Caco-2 (cell line): ENCODE data around the gene PARD3. TPM values are rescaled to one million over a fixed set of nuclear protein-coding genes. Genes with fewer than 3 reads are reported as not detected.
"Not testable (repeated sequence)": the region's sequence is repeated elsewhere in the genome, so short reads cannot be mapped to it uniquely, and the experiment has no call there.

ENCODE experiments used
- BruUV-seq: library from RNA; stranded (reverse); fragments of 400-500 nt; replicated peaks from 2 replicates; lab custom pipeline; 2021; lab: Mats Ljungman, UMichigan
- CTCF ChIA-PET: fragments of 300-600 bp; sonication (Branson Sonifier 250); formaldehyde crosslinking; loops from one replicate; lab custom pipeline; 2022; ENCODE audit warnings: antibody characterized with exemption; lab: Charles Lee
- POLR2A ChIA-PET: fragments of 300-600 bp; sonication (Branson Sonifier 250); formaldehyde crosslinking; loops from one replicate; lab custom pipeline; 2022; ENCODE audit warnings: antibody characterized with exemption; lab: Charles Lee
- DNase-seq, 2 experiments: peaks; one replicate each; pipeline versions ENCODE4 v3.0.0 to v3.0.0-alpha.2; 2020 to 2022
- H3K27me3 ChIP-seq: replicated peaks from 2 replicates; pipeline ENCODE4 v1.6.0; 2011; ENCODE audit warnings: low read length; ENCODE audit not compliant: control insufficient read depth, insufficient read depth
- H3K36me3 ChIP-seq: 2 replicates; pipeline ENCODE4 v1.5.1; 2011; ENCODE audit warnings: low read length; ENCODE audit not compliant: control insufficient read depth, insufficient read depth
- H3K4me1 ChIP-seq: fragments of 250-450 bp; sonication (Bioruptor Pico); 2 replicates; pipeline ENCODE4 v1.5.1; 2020; ENCODE audit warnings: mild to moderate bottlenecking
- H3K4me3 ChIP-seq: 2 replicates; pipeline ENCODE4 v1.5.1; 2011; ENCODE audit warnings: low read depth, mild to moderate bottlenecking, control low read depth, low read length
- H3K9me3 ChIP-seq: fragments of 250-450 bp; sonication (Bioruptor Pico); 2 replicates; pipeline ENCODE4 v1.5.1; 2020; ENCODE audit warnings: mild to moderate bottlenecking, moderate library complexity
- H3K27ac Mint-ChIP-seq: one replicate; pipeline ENCODE4 v1.8.0; 2022; ENCODE audit warnings: mixed read lengths; ENCODE audit not compliant: unreplicated experiment
- H3K27me3 Mint-ChIP-seq: one replicate; pipeline ENCODE4 v1.8.0; 2022; ENCODE audit warnings: mixed read lengths; ENCODE audit not compliant: insufficient read depth, unreplicated experiment
- H3K36me3 Mint-ChIP-seq: one replicate; pipeline ENCODE4 v1.8.0; 2022; ENCODE audit warnings: mild to moderate bottlenecking, mixed read lengths; ENCODE audit not compliant: insufficient read depth, unreplicated experiment
- H3K4me1 Mint-ChIP-seq: one replicate; pipeline ENCODE4 v1.8.0; 2022; ENCODE audit warnings: low read depth, mixed read lengths; ENCODE audit not compliant: unreplicated experiment
- H3K4me3 Mint-ChIP-seq: one replicate; pipeline ENCODE4 v1.8.0; 2022; ENCODE audit warnings: mild to moderate bottlenecking, moderate library complexity, mixed read lengths; ENCODE audit not compliant: unreplicated experiment
- H3K9me3 Mint-ChIP-seq: one replicate; pipeline ENCODE4 v1.8.0; 2022; ENCODE audit warnings: mixed read lengths; ENCODE audit not compliant: unreplicated experiment
- CTCF ChIP-seq, 2 experiments: fragments of 200-600 bp in 1 of 2; IDR thresholded peaks; 1 replicate in 1 of 2; 2 replicates in 1 of 2; pipeline versions ENCODE4 v1.5.1 to v1.8.0; 2011 to 2022; ENCODE audit warnings: antibody characterized with exemption in 1 of 2, control low read depth in 1 of 2, inconsistent platforms in 1 of 2, low read depth in 1 of 2, low read length in 1 of 2, mild to moderate bottlenecking in 1 of 2, moderate library complexity in 1 of 2; ENCODE audit not compliant: insufficient read depth in 1 of 2, severe bottlenecking in 1 of 2, unreplicated experiment in 1 of 2
- intact Hi-C: fragments of 100-400 bp; cut with micrococcal nuclease; formaldehyde crosslinking; loops from one replicate; pipeline ENCODE4 v1.10.0; 2022; ENCODE audit not compliant: unreplicated experiment
- total RNA-seq: library from RNA; stranded (reverse); gene quantifications from 2 replicates; pipeline ENCODE4 v1.2.3, GENCODE V29; 2022

The PARD3 gene
- total RNA-seq, 1 experiment from 2014 or later: 80.7 TPM

GRCh38 chr10:34742456-34742855 lies 72.6 kb downstream of the PARD3 start:
- no peak for TF ChIP-seq CTCF (IDR thresholded peaks at IDR 0.05; ENCODE audit: insufficient read depth in 1 of 2, low read depth in 1 of 2, low read length in 1 of 2, severe bottlenecking in 1 of 2, unreplicated experiment in 1 of 2)
- Mint-ChIP-seq H3K27ac (no peak overlapping the region), H3K4me1 (peaks cover 32% of the 10 kb centered on the region), H3K36me3 (peaks cover 9% of the 10 kb centered on the region), H3K9me3 (no peaks in the 10 kb centered on the region), H3K4me3 (no peak overlapping the region), H3K27me3 (no peaks in the 10 kb centered on the region)
- no peaks in the 10 kb centered on the region for H3K36me3 ChIP-seq
- ChIA-PET POLR2A (no interaction called here), CTCF (no interaction called here)
- peaks cover 35% of the 10 kb centered on the region for H3K4me1 ChIP-seq
- intact Hi-C loops: no loop called here
- no peaks in the 10 kb centered on the region for H3K9me3 ChIP-seq
- DNase-seq: no peak
- no TSS peak for BruUV-seq
- no peak overlapping the region for H3K4me3 ChIP-seq
- no peaks in the 10 kb centered on the region for H3K27me3 ChIP-seq

- H3K36me3 Mint-ChIP-seq, H3K36me3 ChIP-seq, POLR2A ChIA-PET, H3K9me3 Mint-ChIP-seq, DNase-seq, H3K9me3 ChIP-seq, H3K4me3 Mint-ChIP-seq, H3K4me3 ChIP-seq, CTCF ChIA-PET, H3K27ac Mint-ChIP-seq, BruUV-seq, H3K27me3 Mint-ChIP-seq, intact Hi-C loops, H3K27me3 ChIP-seq: not testable (repeated sequence)
- peaks cover 44% of the 10 kb centered on the region for H3K4me1 ChIP-seq
- H3K4me1 Mint-ChIP-seq: peaks cover 40% of the 10 kb centered on the region
These were observed 74.0 kb downstream of the PARD3 start for GRCh38 chr10:34741087-34741486.

GRCh38 chr10:34740321-34740720 lies 74.8 kb downstream of the PARD3 start:
- intact Hi-C loops: no loop called here
- no peaks in the 10 kb centered on the region for H3K27me3 ChIP-seq
- H3K27me3 Mint-ChIP-seq: no peaks in the 10 kb centered on the region
- CTCF ChIA-PET: interaction anchor here (0.6 to 0.9 kb wide), 2 partner anchors 9 to 225 kb away, joined by 4 read pairs; no protein-coding TSS in a partner anchor
- no peaks in the 10 kb centered on the region for H3K9me3 Mint-ChIP-seq
- no peak overlapping the region for H3K4me3 Mint-ChIP-seq
- H3K27ac Mint-ChIP-seq: no peak overlapping the region
- no peaks in the 10 kb centered on the region for H3K9me3 ChIP-seq
- POLR2A ChIA-PET: no interaction called here
- peaks cover 9% of the 10 kb centered on the region for H3K36me3 Mint-ChIP-seq
- H3K4me3 ChIP-seq: no peak overlapping the region
- peaks cover 44% of the 10 kb centered on the region for H3K4me1 ChIP-seq
- no peak for TF ChIP-seq CTCF (IDR thresholded peaks at IDR 0.05; ENCODE audit: insufficient read depth in 1 of 2, low read depth in 1 of 2, low read length in 1 of 2, severe bottlenecking in 1 of 2, unreplicated experiment in 1 of 2)
- H3K4me1 Mint-ChIP-seq: peaks cover 42% of the 10 kb centered on the region
- no TSS peak for BruUV-seq
- H3K36me3 ChIP-seq: no peaks in the 10 kb centered on the region
- no peak for DNase-seq

- intact Hi-C loops: no loop called here
- peaks cover 9% of the 10 kb centered on the region for H3K36me3 Mint-ChIP-seq
- ChIA-PET POLR2A (no interaction called here), CTCF (interaction anchor here (0.6 to 0.9 kb wide), 2 partner anchors 8 to 225 kb away, joined by 4 read pairs; no protein-coding TSS in a partner anchor)
- H3K4me3 ChIP-seq: no peak overlapping the region
- peak overlapping the region; percentile 4 for H3K27ac Mint-ChIP-seq
- H3K4me1 ChIP-seq: peaks cover 44% of the 10 kb centered on the region
- H3K36me3 ChIP-seq: no peaks in the 10 kb centered on the region
- H3K9me3 ChIP-seq: no peaks in the 10 kb centered on the region
- H3K9me3 Mint-ChIP-seq: no peaks in the 10 kb centered on the region
- BruUV-seq: no TSS peak
- H3K27me3 ChIP-seq: no peaks in the 10 kb centered on the region
- no peaks in the 10 kb centered on the region for H3K27me3 Mint-ChIP-seq
- peaks cover 46% of the 10 kb centered on the region for H3K4me1 Mint-ChIP-seq
- peak; percentile 43 to 47 for DNase-seq
- TF ChIP-seq CTCF (IDR thresholded peaks at IDR 0.05; ENCODE audit: insufficient read depth in 1 of 2, low read depth in 1 of 2, low read length in 1 of 2, severe bottlenecking in 1 of 2, unreplicated experiment in 1 of 2): no peak
- H3K4me3 Mint-ChIP-seq: no peak overlapping the region
These were observed 75.2 kb downstream of the PARD3 start for GRCh38 chr10:34739915-34740314.
